Spinal cord (tissue), 10 donors: ENCODE measurements around the gene ARHGEF6. TPM values are rescaled to one million over a fixed set of nuclear protein-coding genes. Genes with fewer than 3 reads are reported as not detected.
A peak's percentile ranks its signal among the peaks of the same experiment; 100 is the strongest.
"Not testable (repeated sequence)": the region's sequence is repeated elsewhere in the genome, so short reads cannot be mapped to it uniquely, and the experiment has no call there.

ENCODE experiments used
- DNase-seq, 6 donors: peaks; one replicate each; pipeline versions ENCODE4 v3.0.0 to v3.0.0-alpha.2; 2013 to 2015; ENCODE audit warnings: low spot score in 6 of 6, low read depth in 4 of 6
- H3K27ac ChIP-seq: one replicate; pipeline ENCODE4 v1.5.1; 2013; ENCODE audit warnings: low read depth, low read length, control low read depth
- H3K27me3 ChIP-seq: one replicate; pipeline ENCODE4 v1.6.1; 2013; ENCODE audit warnings: low read length; ENCODE audit not compliant: control insufficient read depth, insufficient read depth
- H3K36me3 ChIP-seq: one replicate; pipeline ENCODE4 v1.6.1; 2013; ENCODE audit warnings: low read length; ENCODE audit not compliant: control insufficient read depth, insufficient read depth
- H3K4me1 ChIP-seq: one replicate; pipeline ENCODE4 v1.6.1; 2013; ENCODE audit warnings: low read length; ENCODE audit not compliant: control insufficient read depth, insufficient read depth
- H3K4me3 ChIP-seq: one replicate; pipeline ENCODE4 v1.5.1; 2013; ENCODE audit warnings: low read depth, low read length, control low read depth
- H3K9me3 ChIP-seq: one replicate; pipeline ENCODE4 v1.6.1; 2013; ENCODE audit warnings: low read length; ENCODE audit not compliant: control insufficient read depth, insufficient read depth
- WGBS: methylation state at CpG from one replicate; pipeline ENCODE4 v1.1.5; 2013; ENCODE audit warnings: missing lambda C conversion rate; ENCODE audit not compliant: insufficient coverage; 5-methylcytosine and 5-hydroxymethylcytosine counted together
- polyA plus RNA-seq, 2 donors: library from polyadenylated mRNA; unstranded; fragments of 120-200 nt; gene quantifications; one replicate each; pipeline ENCODE4 v1.2.1, GENCODE V29; 2013; ENCODE audit not compliant: insufficient read length in 2 of 2
- total RNA-seq, 2 donors: library from RNA; depleted of rRNA in 1 of 2; stranded (reverse); fragments of 120-200 nt in 1 of 2; fragments of >200 nt in 1 of 2; gene quantifications; one replicate each; pipeline versions ENCODE4 v1.2.3 to v1.2.4, GENCODE V29; 2013 to 2014
- donor health status: healthy.

Gene ARHGEF6
- total and polyA plus RNA-seq, 4 donors = 34.3 to 70.2 (median 49.6) TPM

GRCh38 chrX:136789856-136790255 lies 9.1 kb upstream of the ARHGEF6 start:
- no peaks in the 10 kb centered on the region for H3K36me3 ChIP-seq
- H3K27me3 ChIP-seq = no peaks in the 10 kb centered on the region
- no peaks in the 10 kb centered on the region for H3K4me1 ChIP-seq
- H3K4me3 ChIP-seq = no peak overlapping the region
- no peak for DNase-seq
- no CpG with 5 or more reads among the region's 4 CpGs for WGBS
- no peak overlapping the region for H3K27ac ChIP-seq
- H3K9me3 ChIP-seq = peaks cover under 1% of the 10 kb centered on the region

GRCh38 chrX:136784231-136784630 lies 3.5 kb upstream of the ARHGEF6 start:
- Histone ChIP-seq H3K9me3 (no peaks in the 10 kb centered on the region), H3K27me3 (peaks cover 3% of the 10 kb centered on the region), H3K4me3 (no peak overlapping the region), H3K27ac (no peak overlapping the region), H3K36me3 (no peaks in the 10 kb centered on the region), H3K4me1 (no peaks in the 10 kb centered on the region)
- no peak for DNase-seq
- WGBS = no CpG with 5 or more reads among the region's 1 CpG

DNA sequence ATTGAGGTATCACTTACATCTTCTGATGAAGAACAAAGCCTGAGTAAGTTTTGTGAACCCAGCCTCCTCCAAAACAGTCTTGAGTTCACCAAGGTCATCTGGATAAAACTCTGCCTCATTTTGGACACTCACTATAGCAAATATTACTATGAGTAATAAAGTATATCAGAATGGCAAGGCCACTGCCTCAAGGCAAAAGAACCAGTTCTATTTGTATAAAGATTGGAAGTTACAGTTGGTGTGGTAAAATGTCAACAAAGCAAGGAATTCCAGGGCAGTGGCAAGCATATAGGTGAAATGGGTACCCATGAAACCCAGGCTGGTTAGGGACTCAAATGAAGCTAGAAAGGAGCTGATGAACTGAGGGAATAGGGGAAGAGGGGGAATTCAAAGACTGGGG lies 2.4 kb upstream of the ARHGEF6 start:
- no peak for DNase-seq
- no peak overlapping the region for H3K4me3 ChIP-seq
- no peak overlapping the region for H3K27ac ChIP-seq
- no peaks in the 10 kb centered on the region for H3K4me1 ChIP-seq
- H3K9me3 ChIP-seq = no peaks in the 10 kb centered on the region
- H3K36me3 ChIP-seq = no peaks in the 10 kb centered on the region
- H3K27me3 ChIP-seq = peaks cover 3% of the 10 kb centered on the region

GRCh38 chrX:136781180-136781797 lies 557 bp upstream of the ARHGEF6 start:
- WGBS = 44% methylated on average over 6 of the region's 9 CpGs
- H3K4me1 ChIP-seq = no peaks in the 10 kb centered on the region
- no peaks in the 10 kb centered on the region for H3K9me3 ChIP-seq
- DNase-seq = peak in 1 of 6 donors; percentile 71
- H3K4me3 ChIP-seq = no peak overlapping the region
- H3K27me3 ChIP-seq = peaks cover 3% of the 10 kb centered on the region
- no peaks in the 10 kb centered on the region for H3K36me3 ChIP-seq
- no peak overlapping the region for H3K27ac ChIP-seq

DNA sequence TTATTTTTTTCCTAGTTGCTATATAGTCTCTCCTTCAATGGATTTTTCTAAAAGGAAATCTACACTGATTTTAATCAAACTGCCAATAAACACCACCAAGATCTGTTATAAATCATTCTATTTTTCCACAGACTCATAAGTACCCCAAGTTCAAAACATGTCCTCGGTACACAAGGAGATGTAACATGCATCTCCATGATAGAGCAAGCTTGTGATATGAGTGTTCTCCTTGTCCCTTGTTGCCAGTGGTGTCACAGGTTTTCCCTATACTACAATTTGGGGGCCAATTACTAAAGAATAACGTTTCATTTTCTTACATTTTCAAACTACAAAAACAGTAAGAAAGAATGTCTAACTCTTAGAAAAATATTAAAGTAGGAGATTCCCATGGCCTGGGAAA lies 491 bp downstream of the ARHGEF6 start:
- Histone ChIP-seq H3K4me1 (no peaks in the 10 kb centered on the region), H3K27ac (no peak overlapping the region), H3K4me3 (no peak overlapping the region)

DNA sequence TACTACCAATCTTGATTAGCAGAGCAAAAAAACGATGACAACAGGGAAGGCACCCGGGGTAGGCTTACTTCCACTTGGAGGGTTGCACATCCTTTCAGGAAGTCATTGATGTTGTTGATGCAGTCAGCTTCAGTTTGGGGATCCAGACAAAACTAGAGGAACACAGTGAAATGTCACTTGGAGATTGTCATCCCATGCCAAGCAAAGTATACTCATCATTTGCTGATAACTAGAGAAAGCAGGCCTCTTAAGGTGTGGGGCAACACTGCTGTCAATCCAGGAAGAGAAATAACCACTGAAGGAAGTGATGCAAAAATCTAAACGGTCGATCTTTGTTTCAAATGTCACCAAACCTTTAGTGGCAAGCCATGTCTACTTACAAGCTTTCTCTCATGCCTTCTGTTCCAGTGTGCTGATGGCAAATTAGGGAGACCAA lies 1.4 kb downstream of the ARHGEF6 start:
- no peaks in the 10 kb centered on the region for H3K36me3 ChIP-seq
- H3K4me1 ChIP-seq = no peaks in the 10 kb centered on the region
- peaks cover 3% of the 10 kb centered on the region for H3K27me3 ChIP-seq
- H3K9me3 ChIP-seq = no peaks in the 10 kb centered on the region
- H3K4me3 ChIP-seq = no peak overlapping the region
- no peak overlapping the region for H3K27ac ChIP-seq
- 60% methylated on average over 1 of the region's 4 CpGs for WGBS
- DNase-seq = no peak

More for the DNA sequence above, 491 bp downstream of the ARHGEF6 start:
- Histone ChIP-seq H3K27me3 (peaks cover 3% of the 10 kb centered on the region), H3K9me3 (no peaks in the 10 kb centered on the region), H3K36me3 (no peaks in the 10 kb centered on the region)
- WGBS = no CpG with 5 or more reads among the region's 2 CpGs
- DNase-seq = no peak

GRCh38 chrX:136778916-136779315 lies 1.8 kb downstream of the ARHGEF6 start:
- Histone ChIP-seq H3K4me3 (no peak overlapping the region), H3K4me1 (no peaks in the 10 kb centered on the region), H3K36me3 (no peaks in the 10 kb centered on the region), H3K9me3 (no peaks in the 10 kb centered on the region), H3K27ac (no peak overlapping the region), H3K27me3 (peaks cover 3% of the 10 kb centered on the region)
- DNase-seq = no peak

DNA sequence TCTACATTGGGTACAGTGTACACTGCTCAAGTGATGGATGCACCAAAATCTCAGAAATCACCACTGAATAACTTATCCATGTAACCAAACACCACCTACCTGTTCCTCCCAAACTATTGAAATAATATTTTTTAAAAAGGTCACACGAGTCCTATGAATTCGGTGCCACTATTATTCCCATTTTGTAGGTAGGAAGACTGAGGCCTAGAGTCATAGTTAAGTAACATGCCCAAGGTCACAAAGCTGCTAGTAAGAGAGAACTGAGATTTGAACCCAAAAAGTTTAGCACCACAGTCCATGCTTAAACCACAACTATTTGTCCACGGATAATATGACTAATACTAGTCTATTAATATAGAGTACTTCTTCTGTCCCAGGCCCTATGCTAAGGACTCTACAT lies 2.7 kb downstream of the ARHGEF6 start:
- no peaks in the 10 kb centered on the region for H3K36me3 ChIP-seq
- peaks cover 3% of the 10 kb centered on the region for H3K27me3 ChIP-seq
- no peak overlapping the region for H3K27ac ChIP-seq
- H3K9me3 ChIP-seq = no peaks in the 10 kb centered on the region
- DNase-seq = no peak
- no peak overlapping the region for H3K4me3 ChIP-seq
- WGBS = no CpG with 5 or more reads among the region's 3 CpGs
- no peaks in the 10 kb centered on the region for H3K4me1 ChIP-seq

- no peak overlapping the region for H3K4me3 ChIP-seq
- DNase-seq = no peak
- H3K9me3 ChIP-seq = no peaks in the 10 kb centered on the region
- H3K27ac ChIP-seq = no peak overlapping the region
- no peaks in the 10 kb centered on the region for H3K36me3 ChIP-seq
- no peaks in the 10 kb centered on the region for H3K27me3 ChIP-seq
- WGBS = no CpG with 5 or more reads among the region's 2 CpGs
- H3K4me1 ChIP-seq = peaks cover 1% of the 10 kb centered on the region
Observed at GRCh38 chrX:136773648-136774047, 7.1 kb downstream of the ARHGEF6 start.

GRCh38 chrX:136771869-136772268 lies 8.9 kb downstream of the ARHGEF6 start:
- not testable (repeated sequence) for DNase-seq, H3K27ac ChIP-seq, H3K27me3 ChIP-seq, H3K4me1 ChIP-seq, H3K36me3 ChIP-seq, H3K4me3 ChIP-seq, H3K9me3 ChIP-seq
- WGBS = no CpG with 5 or more reads among the region's 2 CpGs
